Glutamatergic neuron (in vitro differentiated cells): ENCODE measurements around the gene DLX6. TPM values are rescaled to one million over a fixed set of nuclear protein-coding genes. Genes with fewer than 3 reads are reported as not detected.

ENCODE experiments used
- DNase-seq: peaks from one replicate; pipeline ENCODE4 v3.0.0; 2022
- H3K27ac Mint-ChIP-seq: one replicate; pipeline ENCODE4 v1.8.0; 2020; ENCODE audit warnings: mild to moderate bottlenecking, mixed read lengths, inconsistent platforms; ENCODE audit not compliant: unreplicated experiment
- H3K27me3 Mint-ChIP-seq: one replicate; pipeline ENCODE4 v1.8.0; 2020; ENCODE audit warnings: mild to moderate bottlenecking, moderate library complexity, mixed read lengths, inconsistent platforms; ENCODE audit not compliant: unreplicated experiment
- H3K36me3 Mint-ChIP-seq: one replicate; pipeline ENCODE4 v1.8.0; 2020; ENCODE audit warnings: mild to moderate bottlenecking, mixed read lengths, inconsistent platforms; ENCODE audit not compliant: unreplicated experiment
- H3K4me1 Mint-ChIP-seq: one replicate; pipeline ENCODE4 v1.8.0; 2020; ENCODE audit warnings: mild to moderate bottlenecking, low read depth, mixed read lengths, inconsistent platforms; ENCODE audit not compliant: unreplicated experiment
- H3K4me3 Mint-ChIP-seq: one replicate; pipeline ENCODE4 v1.8.0; 2020; ENCODE audit warnings: mild to moderate bottlenecking, mixed read lengths, inconsistent platforms; ENCODE audit not compliant: unreplicated experiment
- H3K9me3 Mint-ChIP-seq: one replicate; pipeline ENCODE4 v1.8.0; 2020; ENCODE audit warnings: mild to moderate bottlenecking, moderate library complexity, mixed read lengths, inconsistent platforms; ENCODE audit not compliant: unreplicated experiment
- total RNA-seq: library from RNA; stranded (reverse); fragmentation: NEBNext Ultra II Directional; extraction: Animal tissue kit (Norgen Biotek cat#: 25700); gene quantifications from one replicate; pipeline ENCODE4 v1.2.1, GENCODE V29; 2021; ENCODE audit not compliant: unreplicated experiment
- TF ChIP-seq, protein P1 (sequence below): fragments of 200-600 bp; sonication (generic); IDR thresholded peaks from one replicate; pipeline ENCODE4 v1.5.0; 2021; ENCODE audit not compliant: partially characterized antibody, unreplicated experiment

The DLX6 gene
- total RNA-seq, 1 donor from 2014 or later: not detected

DNA sequence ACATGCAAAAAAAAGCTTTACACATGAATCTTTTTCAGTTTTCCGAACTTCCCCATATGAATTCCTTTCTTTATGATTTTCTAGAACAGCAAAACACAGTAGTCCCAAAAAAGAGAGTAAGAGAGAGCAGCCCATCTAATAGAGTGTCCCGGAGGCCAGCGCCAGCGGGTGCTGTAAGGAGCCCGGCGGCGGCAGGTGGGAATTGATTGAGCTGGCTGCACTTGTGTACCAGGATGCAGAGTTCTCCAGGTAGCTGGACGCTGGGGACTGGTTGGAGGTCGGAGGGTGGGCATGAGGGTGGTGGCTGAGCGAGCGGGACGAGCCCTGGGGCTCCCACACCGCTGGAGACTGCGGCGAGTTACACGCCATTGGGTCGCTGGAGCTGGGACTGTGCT is 15.2 kb downstream of the DLX6 start:
- H3K27me3 Mint-ChIP-seq: peaks cover 73% of the 10 kb centered on the region
- peaks cover 29% of the 10 kb centered on the region for H3K9me3 Mint-ChIP-seq
- no peak for DNase-seq
- H3K4me3 Mint-ChIP-seq: peak overlapping the region; percentile 46
- TF ChIP-seq, protein P1, sequence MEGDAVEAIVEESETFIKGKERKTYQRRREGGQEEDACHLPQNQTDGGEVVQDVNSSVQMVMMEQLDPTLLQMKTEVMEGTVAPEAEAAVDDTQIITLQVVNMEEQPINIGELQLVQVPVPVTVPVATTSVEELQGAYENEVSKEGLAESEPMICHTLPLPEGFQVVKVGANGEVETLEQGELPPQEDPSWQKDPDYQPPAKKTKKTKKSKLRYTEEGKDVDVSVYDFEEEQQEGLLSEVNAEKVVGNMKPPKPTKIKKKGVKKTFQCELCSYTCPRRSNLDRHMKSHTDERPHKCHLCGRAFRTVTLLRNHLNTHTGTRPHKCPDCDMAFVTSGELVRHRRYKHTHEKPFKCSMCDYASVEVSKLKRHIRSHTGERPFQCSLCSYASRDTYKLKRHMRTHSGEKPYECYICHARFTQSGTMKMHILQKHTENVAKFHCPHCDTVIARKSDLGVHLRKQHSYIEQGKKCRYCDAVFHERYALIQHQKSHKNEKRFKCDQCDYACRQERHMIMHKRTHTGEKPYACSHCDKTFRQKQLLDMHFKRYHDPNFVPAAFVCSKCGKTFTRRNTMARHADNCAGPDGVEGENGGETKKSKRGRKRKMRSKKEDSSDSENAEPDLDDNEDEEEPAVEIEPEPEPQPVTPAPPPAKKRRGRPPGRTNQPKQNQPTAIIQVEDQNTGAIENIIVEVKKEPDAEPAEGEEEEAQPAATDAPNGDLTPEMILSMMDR: no peak
- no peak overlapping the region for H3K27ac Mint-ChIP-seq
- peaks cover 21% of the 10 kb centered on the region for H3K4me1 Mint-ChIP-seq
- no peaks in the 10 kb centered on the region for H3K36me3 Mint-ChIP-seq

DNA sequence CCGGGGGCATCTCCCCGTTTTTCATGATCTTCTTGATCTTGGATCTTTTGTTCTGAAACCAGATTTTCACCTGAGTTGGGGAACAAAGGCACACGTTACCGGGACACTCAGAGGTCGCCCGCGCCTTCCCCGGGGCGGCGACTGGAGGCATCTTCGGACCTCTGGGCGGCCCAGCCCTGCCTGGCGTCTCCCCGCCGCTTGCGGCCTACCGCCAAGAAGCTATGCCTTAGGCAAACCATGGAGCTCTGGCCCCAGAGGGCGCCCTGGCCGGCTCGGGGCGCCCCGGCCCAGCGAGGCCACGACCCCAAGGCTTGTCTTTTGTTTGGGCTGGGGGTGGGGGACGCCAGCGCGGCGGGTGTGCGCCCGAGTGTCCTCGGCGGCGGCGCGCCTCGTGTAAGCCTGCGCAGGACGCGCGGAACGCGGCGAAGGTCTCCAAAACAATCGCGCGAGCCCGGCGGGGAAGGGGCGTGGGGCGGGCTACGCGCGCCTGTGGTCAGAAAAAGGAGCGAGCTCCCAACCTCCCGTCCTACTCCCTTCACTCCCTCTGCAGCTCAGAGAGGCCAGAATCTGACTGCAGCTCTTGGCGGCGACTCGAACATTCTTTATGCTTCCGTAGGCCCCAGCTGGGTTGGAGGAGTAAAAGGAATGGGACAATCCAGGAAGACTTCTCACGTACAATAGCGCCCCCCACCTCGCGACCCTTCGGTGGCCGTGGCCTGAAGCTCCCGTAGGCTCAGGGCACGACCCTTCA is 15.8 kb downstream of the DLX6 start:
- Mint-ChIP-seq H3K36me3 (no peaks in the 10 kb centered on the region), H3K4me3 (peak overlapping the region; percentile 68), H3K27me3 (peaks cover 72% of the 10 kb centered on the region), H3K4me1 (peaks cover 17% of the 10 kb centered on the region), H3K9me3 (peaks cover 24% of the 10 kb centered on the region), H3K27ac (no peak overlapping the region)
- TF ChIP-seq, protein P1: no peak
- no peak for DNase-seq

DNA sequence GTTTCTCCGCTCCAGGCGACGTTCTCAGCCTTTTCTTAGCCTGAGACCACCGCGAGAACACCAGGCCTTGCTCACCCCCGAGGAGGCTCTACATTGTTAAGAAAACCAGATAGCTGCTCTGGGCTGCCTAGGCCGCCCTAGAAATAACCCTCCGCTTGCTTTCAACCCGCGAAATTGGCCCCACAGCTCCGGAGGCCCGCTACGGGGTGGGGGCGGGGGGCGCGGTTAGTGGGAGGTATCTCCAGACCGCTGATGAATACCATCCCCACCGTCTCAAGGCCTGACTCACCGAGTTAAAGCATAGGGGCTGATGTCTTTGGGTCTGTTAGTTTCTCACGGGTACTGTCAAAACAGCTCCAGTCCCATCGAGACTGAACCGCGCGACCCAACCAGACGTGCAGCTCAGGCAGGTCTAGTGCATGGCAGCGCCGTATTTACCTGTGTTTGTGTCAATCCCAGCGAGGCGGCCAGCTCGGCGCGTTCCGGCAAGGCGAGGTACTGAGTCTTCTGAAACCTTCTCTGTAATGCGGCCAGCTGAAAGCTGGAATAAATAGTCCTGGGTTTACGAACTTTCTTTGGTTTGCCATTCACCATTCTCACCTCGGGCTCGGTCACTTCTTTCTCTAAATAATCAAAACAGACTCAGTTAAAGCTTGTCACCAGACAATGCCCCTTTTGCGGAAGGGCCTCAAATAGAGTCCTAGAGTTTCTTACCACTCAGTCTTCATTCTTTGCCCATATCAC is 16.6 kb downstream of the DLX6 start:
- H3K27me3 Mint-ChIP-seq: peaks cover 68% of the 10 kb centered on the region
- H3K4me1 Mint-ChIP-seq: peaks cover 17% of the 10 kb centered on the region
- TF ChIP-seq, protein P1: no peak
- H3K4me3 Mint-ChIP-seq: peak overlapping the region; percentile 68
- peaks cover 24% of the 10 kb centered on the region for H3K9me3 Mint-ChIP-seq
- no peaks in the 10 kb centered on the region for H3K36me3 Mint-ChIP-seq
- no peak for DNase-seq
- H3K27ac Mint-ChIP-seq: no peak overlapping the region

DNA sequence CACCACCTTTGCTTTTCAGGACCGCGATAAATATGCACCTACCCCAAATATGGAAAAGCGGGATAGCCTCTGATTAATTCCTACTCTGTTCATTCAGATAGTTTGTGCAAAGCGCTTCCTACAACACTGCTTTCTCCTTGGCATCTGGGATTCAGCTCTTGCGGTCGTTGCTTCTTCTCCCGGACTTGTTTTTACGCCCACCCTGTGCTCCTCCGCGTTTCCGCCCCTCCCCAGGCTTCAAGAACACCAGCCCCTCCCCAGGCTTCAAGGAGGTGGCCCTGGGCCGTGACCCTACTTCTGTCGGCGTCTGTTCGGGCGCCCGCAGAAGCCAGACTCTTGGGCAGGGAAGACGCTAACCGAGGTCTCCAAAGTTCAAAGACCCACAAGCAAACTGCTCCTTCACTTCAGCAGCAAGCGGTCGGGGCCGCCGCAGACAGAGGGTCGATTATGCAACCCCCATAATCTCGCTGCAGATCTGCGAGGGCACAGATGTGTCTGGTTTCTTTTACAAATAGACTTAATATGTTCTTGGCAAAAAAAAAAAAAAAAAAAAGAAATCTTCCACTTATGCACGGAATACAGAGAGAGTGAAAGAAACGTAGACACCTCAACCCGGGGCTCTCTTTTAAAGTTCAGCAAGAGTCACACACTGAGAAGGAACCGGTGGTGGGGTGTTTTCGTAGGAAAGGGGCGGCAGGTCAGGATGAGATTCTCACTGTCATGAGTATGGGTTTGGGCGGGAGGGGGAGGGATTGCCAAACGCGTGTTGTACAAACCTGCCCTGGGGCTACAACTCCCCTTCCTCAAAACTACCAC is 17.3 kb downstream of the DLX6 start:
- Mint-ChIP-seq H3K9me3 (peaks cover 20% of the 10 kb centered on the region), H3K4me1 (peaks cover 13% of the 10 kb centered on the region), H3K27me3 (peaks cover 61% of the 10 kb centered on the region), H3K36me3 (no peaks in the 10 kb centered on the region), H3K27ac (no peak overlapping the region), H3K4me3 (peak overlapping the region; percentile 48)
- TF ChIP-seq, protein P1: no peak
- DNase-seq: no peak
